ENCODE data around the gene TENM3. TPM values are rescaled to one million over a fixed set of nuclear protein-coding genes. Genes with fewer than 3 reads are reported as not detected.

TENM3 gene
- total RNA-seq, 1 experiment from 2014 or later: not detected

GRCh38 chr4:182391111-182391684 is 148.0 kb downstream of the TENM3 start:
- Histone ChIP-seq H4K20me1 (ENCODE audit: insufficient read depth, low read depth, low read length) (no peaks in the 10 kb centered on the region), H3K4me2 (ENCODE audit: low read depth, low read length, poor library complexity, severe bottlenecking) (no peak overlapping the region), H3K4me1 (ENCODE audit: low read length) (no peaks in the 10 kb centered on the region), H3K27me3 (ENCODE audit: low read length) (no peaks in the 10 kb centered on the region), H3K9me3 (ENCODE audit: low read length) (no peaks in the 10 kb centered on the region), H3K9ac (ENCODE audit: low read length) (no peak overlapping the region), H2AFZ (ENCODE audit: low read length) (no peak overlapping the region), H3K4me3 (ENCODE audit: low read length) (no peak overlapping the region), H3K79me2 (ENCODE audit: low read length) (no peaks in the 10 kb centered on the region), H3K27ac (ENCODE audit: low read length) (no peak overlapping the region), H3K9me2 (replicated peaks; ENCODE audit: insufficient read depth, low read length) (no peaks in the 10 kb centered on the region), H3K36me3 (ENCODE audit: insufficient read depth, low read length) (no peaks in the 10 kb centered on the region)
- no peak for DNase-seq

DNA sequence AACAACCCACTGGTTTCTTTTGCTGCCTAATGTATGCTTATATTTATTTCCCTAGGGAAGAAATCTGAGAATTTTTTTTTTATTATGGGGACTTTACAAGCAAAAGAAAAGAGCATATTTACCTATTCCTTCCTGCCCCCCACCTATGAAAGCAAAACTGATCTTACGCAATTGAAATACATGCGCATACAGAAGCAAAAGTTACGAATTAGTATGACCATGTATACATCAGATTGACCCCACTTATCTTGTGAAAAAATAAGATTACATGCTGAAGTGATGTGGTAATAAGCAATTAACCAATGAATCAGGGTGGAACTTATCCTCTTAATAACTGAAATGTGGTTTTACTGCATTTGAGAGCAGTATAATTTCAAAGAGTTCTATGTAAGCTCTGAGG is 151.0 kb downstream of the TENM3 start:
- DNase-seq: no peak
- no peaks in the 10 kb centered on the region for H3K9me2 ChIP-seq (replicated peaks; ENCODE audit: insufficient read depth, low read length)
- no peak overlapping the region for H2AFZ ChIP-seq (ENCODE audit: low read length)
- H3K9me3 ChIP-seq (ENCODE audit: low read length): no peaks in the 10 kb centered on the region
- H3K4me1 ChIP-seq (ENCODE audit: low read length): no peaks in the 10 kb centered on the region
- H4K20me1 ChIP-seq (ENCODE audit: insufficient read depth, low read depth, low read length): no peaks in the 10 kb centered on the region
- H3K36me3 ChIP-seq (ENCODE audit: insufficient read depth, low read length): no peaks in the 10 kb centered on the region
- H3K4me3 ChIP-seq (ENCODE audit: low read length): no peak overlapping the region
- H3K27me3 ChIP-seq (ENCODE audit: low read length): no peaks in the 10 kb centered on the region
- H3K9ac ChIP-seq (ENCODE audit: low read length): no peak overlapping the region
- no peak overlapping the region for H3K27ac ChIP-seq (ENCODE audit: low read length)
- no peaks in the 10 kb centered on the region for H3K79me2 ChIP-seq (ENCODE audit: low read length)
- no peak overlapping the region for H3K4me2 ChIP-seq (ENCODE audit: low read depth, low read length, poor library complexity, severe bottlenecking)

GRCh38 chr4:182400081-182400480 is 156.9 kb downstream of the TENM3 start:
- no peaks in the 10 kb centered on the region for H4K20me1 ChIP-seq (ENCODE audit: insufficient read depth, low read depth, low read length)
- H3K27ac ChIP-seq (ENCODE audit: low read length): no peak overlapping the region
- no peak overlapping the region for H3K9ac ChIP-seq (ENCODE audit: low read length)
- no peak overlapping the region for H3K4me3 ChIP-seq (ENCODE audit: low read length)
- H3K9me2 ChIP-seq (replicated peaks; ENCODE audit: insufficient read depth, low read length): no peaks in the 10 kb centered on the region
- H3K4me2 ChIP-seq (ENCODE audit: low read depth, low read length, poor library complexity, severe bottlenecking): no peak overlapping the region
- H3K9me3 ChIP-seq (ENCODE audit: low read length): no peaks in the 10 kb centered on the region
- H3K36me3 ChIP-seq (ENCODE audit: insufficient read depth, low read length): no peaks in the 10 kb centered on the region
- H3K27me3 ChIP-seq (ENCODE audit: low read length): no peaks in the 10 kb centered on the region
- H3K4me1 ChIP-seq (ENCODE audit: low read length): no peaks in the 10 kb centered on the region
- no peak overlapping the region for H2AFZ ChIP-seq (ENCODE audit: low read length)
- no peak for DNase-seq
- H3K79me2 ChIP-seq (ENCODE audit: low read length): no peaks in the 10 kb centered on the region

DNA sequence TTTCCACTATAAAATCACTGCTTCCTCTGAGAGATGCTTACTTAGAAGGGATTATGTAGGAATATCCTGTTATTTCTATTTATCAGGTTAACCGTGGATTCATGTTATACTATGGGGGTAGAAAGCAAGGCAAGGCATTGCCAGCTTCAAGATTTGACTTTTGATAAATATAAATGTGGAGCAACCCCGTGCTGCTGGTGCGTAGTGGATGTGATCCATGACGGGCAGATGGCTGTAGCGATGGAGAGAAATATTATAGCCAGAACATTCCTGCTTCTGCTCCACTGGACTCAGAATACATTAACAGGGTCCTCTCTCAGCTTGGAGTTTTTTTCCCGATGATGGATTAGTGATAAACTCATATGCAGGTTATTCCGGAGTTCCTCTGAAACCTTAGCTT is 157.6 kb downstream of the TENM3 start:
- no peaks in the 10 kb centered on the region for H4K20me1 ChIP-seq (ENCODE audit: insufficient read depth, low read depth, low read length)
- H3K9me3 ChIP-seq (ENCODE audit: low read length): no peaks in the 10 kb centered on the region
- no peaks in the 10 kb centered on the region for H3K9me2 ChIP-seq (replicated peaks; ENCODE audit: insufficient read depth, low read length)
- H2AFZ ChIP-seq (ENCODE audit: low read length): no peak overlapping the region
- no peaks in the 10 kb centered on the region for H3K79me2 ChIP-seq (ENCODE audit: low read length)
- no peaks in the 10 kb centered on the region for H3K27me3 ChIP-seq (ENCODE audit: low read length)
- H3K9ac ChIP-seq (ENCODE audit: low read length): no peak overlapping the region
- no peak for DNase-seq
- H3K4me1 ChIP-seq (ENCODE audit: low read length): no peaks in the 10 kb centered on the region
- no peak overlapping the region for H3K4me3 ChIP-seq (ENCODE audit: low read length)
- H3K4me2 ChIP-seq (ENCODE audit: low read depth, low read length, poor library complexity, severe bottlenecking): no peak overlapping the region
- H3K27ac ChIP-seq (ENCODE audit: low read length): no peak overlapping the region
- no peaks in the 10 kb centered on the region for H3K36me3 ChIP-seq (ENCODE audit: insufficient read depth, low read length)

- no peak for DNase-seq
- no peak overlapping the region for H3K27ac ChIP-seq (ENCODE audit: low read length)
- no peaks in the 10 kb centered on the region for H3K36me3 ChIP-seq (ENCODE audit: insufficient read depth, low read length)
- no peaks in the 10 kb centered on the region for H4K20me1 ChIP-seq (ENCODE audit: insufficient read depth, low read depth, low read length)
- no peaks in the 10 kb centered on the region for H3K4me1 ChIP-seq (ENCODE audit: low read length)
- H3K4me2 ChIP-seq (ENCODE audit: low read depth, low read length, poor library complexity, severe bottlenecking): no peak overlapping the region
- H3K27me3 ChIP-seq (ENCODE audit: low read length): no peaks in the 10 kb centered on the region
- H3K9ac ChIP-seq (ENCODE audit: low read length): no peak overlapping the region
- H3K9me3 ChIP-seq (ENCODE audit: low read length): no peaks in the 10 kb centered on the region
- no peak overlapping the region for H2AFZ ChIP-seq (ENCODE audit: low read length)
- no peaks in the 10 kb centered on the region for H3K79me2 ChIP-seq (ENCODE audit: low read length)
- H3K4me3 ChIP-seq (ENCODE audit: low read length): no peak overlapping the region
- no peaks in the 10 kb centered on the region for H3K9me2 ChIP-seq (replicated peaks; ENCODE audit: insufficient read depth, low read length)
Observed at GRCh38 chr4:182404376-182404775, 161.2 kb downstream of the TENM3 start.

DNA sequence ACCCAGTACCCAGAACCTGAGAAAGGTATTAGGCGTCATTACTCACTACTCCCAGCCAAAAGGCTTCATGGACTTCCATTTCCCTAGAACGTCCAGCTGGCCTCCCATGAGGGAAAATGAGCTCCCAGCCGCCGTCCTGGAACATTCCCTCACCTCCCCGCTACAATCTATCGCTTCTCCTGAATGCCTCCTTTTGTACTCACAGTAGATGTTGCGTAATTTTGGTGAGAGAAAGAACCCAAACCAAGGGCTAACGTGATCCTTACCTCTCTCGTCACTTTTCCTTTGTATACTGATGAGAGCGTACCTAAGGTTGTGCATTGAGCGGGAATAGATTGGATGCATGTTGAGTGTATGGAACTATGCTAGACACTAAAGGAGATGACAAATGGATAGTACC is 161.9 kb downstream of the TENM3 start:
- H3K9me3 ChIP-seq (ENCODE audit: low read length): no peaks in the 10 kb centered on the region
- DNase-seq: no peak
- no peaks in the 10 kb centered on the region for H3K9me2 ChIP-seq (replicated peaks; ENCODE audit: insufficient read depth, low read length)
- H3K36me3 ChIP-seq (ENCODE audit: insufficient read depth, low read length): no peaks in the 10 kb centered on the region
- H3K27ac ChIP-seq (ENCODE audit: low read length): no peak overlapping the region
- no peak overlapping the region for H3K4me3 ChIP-seq (ENCODE audit: low read length)
- no peak overlapping the region for H3K4me2 ChIP-seq (ENCODE audit: low read depth, low read length, poor library complexity, severe bottlenecking)
- no peak overlapping the region for H2AFZ ChIP-seq (ENCODE audit: low read length)
- H3K9ac ChIP-seq (ENCODE audit: low read length): no peak overlapping the region
- H3K4me1 ChIP-seq (ENCODE audit: low read length): no peaks in the 10 kb centered on the region
- H3K27me3 ChIP-seq (ENCODE audit: low read length): no peaks in the 10 kb centered on the region
- H3K79me2 ChIP-seq (ENCODE audit: low read length): no peaks in the 10 kb centered on the region
- no peaks in the 10 kb centered on the region for H4K20me1 ChIP-seq (ENCODE audit: insufficient read depth, low read depth, low read length)

DNA sequence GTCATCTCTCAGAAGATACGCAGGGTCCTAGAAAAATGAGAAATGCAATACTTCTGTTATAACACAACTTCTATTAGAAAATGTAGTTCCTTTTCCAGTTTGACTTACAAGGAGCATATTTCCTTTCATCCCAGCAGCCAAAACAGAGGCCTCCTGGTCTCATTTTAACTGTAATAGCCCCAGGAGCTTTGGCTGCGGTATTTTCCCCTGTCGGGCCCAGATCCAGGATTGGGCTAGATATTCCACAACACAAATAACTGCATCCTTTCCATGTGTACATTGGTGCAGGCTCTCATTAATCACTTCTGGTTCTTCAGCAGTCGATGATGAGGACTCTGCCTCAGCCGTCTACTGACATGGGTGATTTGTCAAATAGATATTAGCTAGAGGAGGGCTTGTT is 166.1 kb downstream of the TENM3 start:
- no peaks in the 10 kb centered on the region for H3K79me2 ChIP-seq (ENCODE audit: low read length)
- no peaks in the 10 kb centered on the region for H4K20me1 ChIP-seq (ENCODE audit: insufficient read depth, low read depth, low read length)
- H3K4me1 ChIP-seq (ENCODE audit: low read length): no peaks in the 10 kb centered on the region
- H3K4me2 ChIP-seq (ENCODE audit: low read depth, low read length, poor library complexity, severe bottlenecking): no peak overlapping the region
- no peak for DNase-seq
- H3K27ac ChIP-seq (ENCODE audit: low read length): no peak overlapping the region
- H3K27me3 ChIP-seq (ENCODE audit: low read length): no peaks in the 10 kb centered on the region
- no peaks in the 10 kb centered on the region for H3K9me3 ChIP-seq (ENCODE audit: low read length)
- H3K9ac ChIP-seq (ENCODE audit: low read length): no peak overlapping the region
- no peaks in the 10 kb centered on the region for H3K9me2 ChIP-seq (replicated peaks; ENCODE audit: insufficient read depth, low read length)
- no peaks in the 10 kb centered on the region for H3K36me3 ChIP-seq (ENCODE audit: insufficient read depth, low read length)
- no peak overlapping the region for H3K4me3 ChIP-seq (ENCODE audit: low read length)
- no peak overlapping the region for H2AFZ ChIP-seq (ENCODE audit: low read length)

GRCh38 chr4:182411391-182411790 is 168.2 kb downstream of the TENM3 start:
- H3K9me3 ChIP-seq (ENCODE audit: low read length): no peaks in the 10 kb centered on the region
- no peak overlapping the region for H2AFZ ChIP-seq (ENCODE audit: low read length)
- no peaks in the 10 kb centered on the region for H4K20me1 ChIP-seq (ENCODE audit: insufficient read depth, low read depth, low read length)
- H3K4me2 ChIP-seq (ENCODE audit: low read depth, low read length, poor library complexity, severe bottlenecking): no peak overlapping the region
- no peaks in the 10 kb centered on the region for H3K4me1 ChIP-seq (ENCODE audit: low read length)
- H3K9me2 ChIP-seq (replicated peaks; ENCODE audit: insufficient read depth, low read length): no peaks in the 10 kb centered on the region
- H3K79me2 ChIP-seq (ENCODE audit: low read length): no peaks in the 10 kb centered on the region
- no peak overlapping the region for H3K4me3 ChIP-seq (ENCODE audit: low read length)
- H3K27me3 ChIP-seq (ENCODE audit: low read length): no peaks in the 10 kb centered on the region
- H3K9ac ChIP-seq (ENCODE audit: low read length): no peak overlapping the region
- no peak overlapping the region for H3K27ac ChIP-seq (ENCODE audit: low read length)
- DNase-seq: no peak
- H3K36me3 ChIP-seq (ENCODE audit: insufficient read depth, low read length): no peaks in the 10 kb centered on the region

DNA sequence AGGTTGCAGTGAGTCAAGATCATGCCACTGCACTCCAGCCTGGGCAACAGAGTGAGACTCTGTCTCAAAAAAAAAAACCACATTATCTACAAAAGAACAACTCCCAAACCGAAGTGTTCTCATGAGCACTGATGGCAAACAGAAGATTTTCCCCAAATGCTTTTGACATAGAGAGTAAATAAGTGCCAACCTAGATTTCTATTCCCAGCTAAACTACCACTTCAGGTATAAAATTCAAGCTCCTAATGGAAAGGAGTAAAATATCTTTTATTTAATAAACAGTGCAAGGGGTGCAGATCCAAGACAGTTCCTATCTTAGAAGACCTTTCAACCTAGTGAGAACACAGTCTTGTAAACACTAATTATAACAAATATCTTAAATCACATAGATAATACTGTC is 170.3 kb downstream of the TENM3 start:
- Histone ChIP-seq H3K4me1 (ENCODE audit: low read length) (no peaks in the 10 kb centered on the region), H4K20me1 (ENCODE audit: insufficient read depth, low read depth, low read length) (no peaks in the 10 kb centered on the region), H3K36me3 (ENCODE audit: insufficient read depth, low read length) (no peaks in the 10 kb centered on the region), H3K9me2 (replicated peaks; ENCODE audit: insufficient read depth, low read length) (no peaks in the 10 kb centered on the region), H2AFZ (ENCODE audit: low read length) (no peak overlapping the region), H3K4me3 (ENCODE audit: low read length) (no peak overlapping the region), H3K79me2 (ENCODE audit: low read length) (no peaks in the 10 kb centered on the region), H3K27ac (ENCODE audit: low read length) (no peak overlapping the region), H3K9ac (ENCODE audit: low read length) (no peak overlapping the region), H3K27me3 (ENCODE audit: low read length) (no peaks in the 10 kb centered on the region), H3K4me2 (ENCODE audit: low read depth, low read length, poor library complexity, severe bottlenecking) (no peak overlapping the region), H3K9me3 (ENCODE audit: low read length) (no peaks in the 10 kb centered on the region)
- no peak for DNase-seq
